HCT116 (cell line): ENCODE measurements around the gene FITM1. TPM values are rescaled to one million over a fixed set of nuclear protein-coding genes. Genes with fewer than 3 reads are reported as not detected.

Experiments used
- EGR1 ChIP-seq: IDR thresholded peaks from 2 replicates; pipeline ENCODE4 v1.6.1; 2012; ENCODE audit warnings: low read depth
- JUND ChIP-seq: IDR thresholded peaks from 2 replicates; pipeline ENCODE4 v1.6.1; 2012
- POLR2A ChIP-seq: IDR thresholded peaks from 2 replicates; pipeline ENCODE4 v1.7.0; 2011; ENCODE audit warnings: borderline replicate concordance; ENCODE audit not compliant: insufficient read depth, insufficient read length; ENCODE audit errors: extremely low read depth
- RAD21 ChIP-seq: IDR thresholded peaks from 2 replicates; pipeline ENCODE4 v1.6.1; 2012; ENCODE audit warnings: low read depth, mild to moderate bottlenecking
- SIN3A ChIP-seq: IDR thresholded peaks from 2 replicates; pipeline ENCODE4 v1.6.1; 2012; ENCODE audit warnings: low read depth
- TCF7L2 ChIP-seq: IDR thresholded peaks from 2 replicates; pipeline ENCODE4 v1.7.0; 2011; ENCODE audit warnings: borderline replicate concordance, inconsistent platforms; ENCODE audit not compliant: insufficient read depth, insufficient read length; ENCODE audit errors: extremely low read depth
- YY1 ChIP-seq: IDR thresholded peaks from 2 replicates; pipeline ENCODE4 v1.6.1; 2011; ENCODE audit warnings: low read length, low read depth, moderate library complexity, mild to moderate bottlenecking; ENCODE audit not compliant: insufficient replicate concordance; ENCODE audit errors: extremely low read depth
- ZFX ChIP-seq: fragments of 450-650 bp; IDR thresholded peaks from 2 replicates; pipeline ENCODE4 v1.6.1; 2017
- ZNF274 ChIP-seq: fragments of 200-500 bp; sonication (Bioruptor generic); IDR thresholded peaks from 2 replicates; pipeline ENCODE4 v1.6.1; 2014; ENCODE audit warnings: mild to moderate bottlenecking, low read depth, low read length, inconsistent platforms
- total RNA-seq: library from RNA; stranded (reverse); gene quantifications from one replicate; pipeline ENCODE4 v1.2.1, GENCODE V29; 2021; ENCODE audit not compliant: unreplicated experiment
- TF ChIP-seq, protein P1 (sequence below): IDR thresholded peaks from 2 replicates; pipeline ENCODE4 v1.6.1; 2012; ENCODE audit warnings: low read depth
- TF ChIP-seq, protein P2 (sequence below), 3 experiments: fragments of 200-600 bp in 1 of 3; sonication (generic) in 1 of 3; IDR thresholded peaks in 2 of 3; conservative IDR thresholded peaks in 1 of 3; 2 replicates each; pipeline ENCODE4 v1.5.1; 2012 to 2017; ENCODE audit warnings: low read depth in 2 of 3, low read length in 2 of 3, antibody characterized with exemption in 1 of 3, borderline replicate concordance in 1 of 3, control low read depth in 1 of 3, mild to moderate bottlenecking in 1 of 3, mixed read lengths in 1 of 3, mixed run types in 1 of 3, moderate library complexity in 1 of 3; ENCODE audit not compliant: insufficient read depth in 1 of 3

The FITM1 gene
- total RNA-seq, 1 experiment from 2014 or later: 0.81 TPM

DNA sequence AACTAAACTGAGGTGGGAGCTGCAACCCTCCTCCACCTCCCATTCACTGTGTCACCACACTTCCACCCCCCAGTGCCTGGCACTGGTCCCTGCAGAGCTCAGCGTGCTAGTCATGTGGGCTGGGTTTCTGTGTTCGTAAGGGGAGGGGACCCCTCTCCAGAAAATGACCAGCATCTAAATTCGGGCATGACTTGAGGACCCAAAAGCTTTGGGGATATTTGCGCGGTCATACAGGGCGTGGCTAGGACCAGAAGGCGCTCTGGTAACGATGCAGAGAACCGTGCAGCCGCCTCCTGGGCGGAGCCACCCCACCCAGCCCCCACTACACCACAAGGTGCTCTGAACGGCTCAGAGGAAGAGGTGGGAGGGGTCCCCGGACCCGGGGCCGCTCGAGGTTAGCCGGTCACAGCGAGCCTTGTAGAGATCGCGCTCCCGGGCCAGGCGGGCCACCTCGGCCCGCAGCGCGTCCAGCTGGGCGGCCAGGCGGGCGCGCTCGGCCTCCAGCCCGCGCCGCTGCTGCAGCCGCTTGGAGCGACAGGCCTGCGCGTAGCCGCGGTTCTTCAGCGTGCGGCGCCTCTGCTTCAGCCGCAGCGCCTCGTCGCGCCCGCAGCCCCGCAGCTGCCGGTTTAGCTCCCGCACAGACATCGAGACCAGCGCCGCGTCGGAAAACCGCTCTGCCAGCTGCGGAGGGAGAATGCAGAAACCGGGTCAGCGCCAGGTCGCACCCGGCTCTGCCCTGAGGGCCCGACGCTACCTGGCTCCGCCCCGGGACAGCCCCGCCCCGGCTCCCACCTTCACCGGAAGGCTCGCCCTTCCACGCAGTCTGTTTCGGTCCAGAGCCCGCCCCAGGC is 49.3 kb upstream of the FITM1 start (continued):
- TF ChIP-seq, protein P1, sequence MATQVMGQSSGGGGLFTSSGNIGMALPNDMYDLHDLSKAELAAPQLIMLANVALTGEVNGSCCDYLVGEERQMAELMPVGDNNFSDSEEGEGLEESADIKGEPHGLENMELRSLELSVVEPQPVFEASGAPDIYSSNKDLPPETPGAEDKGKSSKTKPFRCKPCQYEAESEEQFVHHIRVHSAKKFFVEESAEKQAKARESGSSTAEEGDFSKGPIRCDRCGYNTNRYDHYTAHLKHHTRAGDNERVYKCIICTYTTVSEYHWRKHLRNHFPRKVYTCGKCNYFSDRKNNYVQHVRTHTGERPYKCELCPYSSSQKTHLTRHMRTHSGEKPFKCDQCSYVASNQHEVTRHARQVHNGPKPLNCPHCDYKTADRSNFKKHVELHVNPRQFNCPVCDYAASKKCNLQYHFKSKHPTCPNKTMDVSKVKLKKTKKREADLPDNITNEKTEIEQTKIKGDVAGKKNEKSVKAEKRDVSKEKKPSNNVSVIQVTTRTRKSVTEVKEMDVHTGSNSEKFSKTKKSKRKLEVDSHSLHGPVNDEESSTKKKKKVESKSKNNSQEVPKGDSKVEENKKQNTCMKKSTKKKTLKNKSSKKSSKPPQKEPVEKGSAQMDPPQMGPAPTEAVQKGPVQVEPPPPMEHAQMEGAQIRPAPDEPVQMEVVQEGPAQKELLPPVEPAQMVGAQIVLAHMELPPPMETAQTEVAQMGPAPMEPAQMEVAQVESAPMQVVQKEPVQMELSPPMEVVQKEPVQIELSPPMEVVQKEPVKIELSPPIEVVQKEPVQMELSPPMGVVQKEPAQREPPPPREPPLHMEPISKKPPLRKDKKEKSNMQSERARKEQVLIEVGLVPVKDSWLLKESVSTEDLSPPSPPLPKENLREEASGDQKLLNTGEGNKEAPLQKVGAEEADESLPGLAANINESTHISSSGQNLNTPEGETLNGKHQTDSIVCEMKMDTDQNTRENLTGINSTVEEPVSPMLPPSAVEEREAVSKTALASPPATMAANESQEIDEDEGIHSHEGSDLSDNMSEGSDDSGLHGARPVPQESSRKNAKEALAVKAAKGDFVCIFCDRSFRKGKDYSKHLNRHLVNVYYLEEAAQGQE: no peak
- TF ChIP-seq SIN3A (no peak), YY1 (no peak), ZNF274 (no peak), TCF7L2 (no peak), EGR1 (no peak), RAD21 (no peak), JUND (no peak), POLR2A (peak; percentile 79), ZFX (peak; percentile 93; the same call in 1 of the 2 replicates)
- TF ChIP-seq, protein P2, sequence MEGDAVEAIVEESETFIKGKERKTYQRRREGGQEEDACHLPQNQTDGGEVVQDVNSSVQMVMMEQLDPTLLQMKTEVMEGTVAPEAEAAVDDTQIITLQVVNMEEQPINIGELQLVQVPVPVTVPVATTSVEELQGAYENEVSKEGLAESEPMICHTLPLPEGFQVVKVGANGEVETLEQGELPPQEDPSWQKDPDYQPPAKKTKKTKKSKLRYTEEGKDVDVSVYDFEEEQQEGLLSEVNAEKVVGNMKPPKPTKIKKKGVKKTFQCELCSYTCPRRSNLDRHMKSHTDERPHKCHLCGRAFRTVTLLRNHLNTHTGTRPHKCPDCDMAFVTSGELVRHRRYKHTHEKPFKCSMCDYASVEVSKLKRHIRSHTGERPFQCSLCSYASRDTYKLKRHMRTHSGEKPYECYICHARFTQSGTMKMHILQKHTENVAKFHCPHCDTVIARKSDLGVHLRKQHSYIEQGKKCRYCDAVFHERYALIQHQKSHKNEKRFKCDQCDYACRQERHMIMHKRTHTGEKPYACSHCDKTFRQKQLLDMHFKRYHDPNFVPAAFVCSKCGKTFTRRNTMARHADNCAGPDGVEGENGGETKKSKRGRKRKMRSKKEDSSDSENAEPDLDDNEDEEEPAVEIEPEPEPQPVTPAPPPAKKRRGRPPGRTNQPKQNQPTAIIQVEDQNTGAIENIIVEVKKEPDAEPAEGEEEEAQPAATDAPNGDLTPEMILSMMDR (IDR thresholded peaks at IDR 0.05 in 2 of 3, conservative IDR thresholded peaks at IDR 0.05 in 1 of 3; ENCODE audit: borderline replicate concordance in 1 of 3, insufficient read depth in 1 of 3, low read depth in 2 of 3, low read length in 2 of 3): no peak
